Measurements from ENCODE around the gene PTGER4. TPM values are rescaled to one million over a fixed set of nuclear protein-coding genes. Genes with fewer than 3 reads are reported as not detected.
"Not testable (repeated sequence)": the region's sequence is repeated elsewhere in the genome, so short reads cannot be mapped to it uniquely, and the experiment has no call there.

PTGER4 gene
- total RNA-seq, 4 donors from 2014 or later: 14.6 to 27.3 (median 20.8) TPM

GRCh38 chr5:40689438-40689837 is 9.7 kb downstream of the PTGER4 start:
- no peak overlapping the region for H3K4me3 ChIP-seq (ENCODE audit: low read depth, poor library complexity, severe bottlenecking)
- intact Hi-C loops (cut with DNase I; ENCODE audit: low total_unique reads): loop anchor here (5.0 kb wide), 1 partner anchor 742 kb away; no protein-coding TSS in a partner anchor
- no peak for TF ChIP-seq POLR2A (IDR thresholded peaks at IDR 0.05)
- no peak for TF ChIP-seq CTCF (IDR thresholded peaks at IDR 0.05)
- peak in 1 of 2 donors; percentile 56 for DNase-seq (ENCODE audit: low spot score in 2 of 2)
- WGBS, 2 donors: 6 to 7% methylated on average over 3 of the region's 3 CpGs

GRCh38 chr5:40690267-40690666 is 10.6 kb downstream of the PTGER4 start:
- TF ChIP-seq CTCF (IDR thresholded peaks at IDR 0.05) (no peak), POLR2A (IDR thresholded peaks at IDR 0.05) (no peak)
- no peak overlapping the region for H3K4me3 ChIP-seq (ENCODE audit: low read depth, poor library complexity, severe bottlenecking)
- 59 to 61% methylated on average over 3 of the region's 3 CpGs for WGBS, 2 donors
- intact Hi-C loops (cut with DNase I; ENCODE audit: low total_unique reads): no loop called here
- DNase-seq (ENCODE audit: low spot score in 2 of 2): no peak

GRCh38 chr5:40691894-40692293 is 12.2 kb downstream of the PTGER4 start:
- DNase-seq (ENCODE audit: low spot score in 2 of 2): no peak
- 93 to 99% methylated on average over 9 of the region's 9 CpGs for WGBS, 2 donors
- intact Hi-C loops (cut with DNase I; ENCODE audit: low total_unique reads): no loop called here
- no peak for TF ChIP-seq POLR2A (IDR thresholded peaks at IDR 0.05)
- TF ChIP-seq CTCF (IDR thresholded peaks at IDR 0.05): no peak
- no peak overlapping the region for H3K4me3 ChIP-seq (ENCODE audit: low read depth, poor library complexity, severe bottlenecking)

- intact Hi-C loops (cut with DNase I; ENCODE audit: low total_unique reads): no loop called here
Observed at GRCh38 chr5:40694433-40694832, 14.7 kb downstream of the PTGER4 start.

GRCh38 chr5:40700116-40700782 is 20.5 kb downstream of the PTGER4 start:
- H3K4me3 ChIP-seq (ENCODE audit: low read depth, poor library complexity, severe bottlenecking): no peak overlapping the region
- intact Hi-C loops (cut with DNase I; ENCODE audit: low total_unique reads): no loop called here
- TF ChIP-seq CTCF (IDR thresholded peaks at IDR 0.05) (no peak), POLR2A (IDR thresholded peaks at IDR 0.05) (no peak)
- WGBS, 2 donors: 94 to 100% methylated on average over 5 of the region's 5 CpGs
- DNase-seq (ENCODE audit: low spot score in 2 of 2): no peak

More at GRCh38 chr5:40694433-40694832, 14.7 kb downstream of the PTGER4 start:
- H3K4me3 ChIP-seq (ENCODE audit: low read depth, poor library complexity, severe bottlenecking): no peak overlapping the region
- no peak for DNase-seq (ENCODE audit: low spot score in 2 of 2)
- no peak for TF ChIP-seq CTCF (IDR thresholded peaks at IDR 0.05)
- no peak for TF ChIP-seq POLR2A (IDR thresholded peaks at IDR 0.05)

- DNase-seq (ENCODE audit: low spot score in 2 of 2); intact Hi-C loops (cut with DNase I; ENCODE audit: low total_unique reads); H3K4me3 ChIP-seq (ENCODE audit: low read depth, poor library complexity, severe bottlenecking): not testable (repeated sequence)
Observed at GRCh38 chr5:40702027-40702426, 22.3 kb downstream of the PTGER4 start.

- intact Hi-C loops (cut with DNase I; ENCODE audit: low total_unique reads): not testable (repeated sequence)
- 94 to 100% methylated on average over 1 of the region's 1 CpG for WGBS, 2 donors
Observed at GRCh38 chr5:40705484-40705883, 25.8 kb downstream of the PTGER4 start.

GRCh38 chr5:40710575-40710974 is 30.9 kb downstream of the PTGER4 start:
- DNase-seq (ENCODE audit: low spot score in 2 of 2); H3K4me3 ChIP-seq (ENCODE audit: low read depth, poor library complexity, severe bottlenecking); intact Hi-C loops (cut with DNase I; ENCODE audit: low total_unique reads): not testable (repeated sequence)

More at GRCh38 chr5:40705484-40705883, 25.8 kb downstream of the PTGER4 start:
- not testable (repeated sequence) for DNase-seq (ENCODE audit: low spot score in 2 of 2); H3K4me3 ChIP-seq (ENCODE audit: low read depth, poor library complexity, severe bottlenecking)
